Germinal center (tissue), 1 donor: ENCODE results near the gene DESI2.
"Not testable (repeated sequence)": the region's sequence is repeated elsewhere in the genome, so short reads cannot be mapped to it uniquely, and the experiment has no call there.

ENCODE experiments used
- DNase-seq: peaks from one replicate; pipeline ENCODE4 v3.0.0; 2012; ENCODE audit warnings: mixed read lengths, low spot score

The DESI2 gene

DNA sequence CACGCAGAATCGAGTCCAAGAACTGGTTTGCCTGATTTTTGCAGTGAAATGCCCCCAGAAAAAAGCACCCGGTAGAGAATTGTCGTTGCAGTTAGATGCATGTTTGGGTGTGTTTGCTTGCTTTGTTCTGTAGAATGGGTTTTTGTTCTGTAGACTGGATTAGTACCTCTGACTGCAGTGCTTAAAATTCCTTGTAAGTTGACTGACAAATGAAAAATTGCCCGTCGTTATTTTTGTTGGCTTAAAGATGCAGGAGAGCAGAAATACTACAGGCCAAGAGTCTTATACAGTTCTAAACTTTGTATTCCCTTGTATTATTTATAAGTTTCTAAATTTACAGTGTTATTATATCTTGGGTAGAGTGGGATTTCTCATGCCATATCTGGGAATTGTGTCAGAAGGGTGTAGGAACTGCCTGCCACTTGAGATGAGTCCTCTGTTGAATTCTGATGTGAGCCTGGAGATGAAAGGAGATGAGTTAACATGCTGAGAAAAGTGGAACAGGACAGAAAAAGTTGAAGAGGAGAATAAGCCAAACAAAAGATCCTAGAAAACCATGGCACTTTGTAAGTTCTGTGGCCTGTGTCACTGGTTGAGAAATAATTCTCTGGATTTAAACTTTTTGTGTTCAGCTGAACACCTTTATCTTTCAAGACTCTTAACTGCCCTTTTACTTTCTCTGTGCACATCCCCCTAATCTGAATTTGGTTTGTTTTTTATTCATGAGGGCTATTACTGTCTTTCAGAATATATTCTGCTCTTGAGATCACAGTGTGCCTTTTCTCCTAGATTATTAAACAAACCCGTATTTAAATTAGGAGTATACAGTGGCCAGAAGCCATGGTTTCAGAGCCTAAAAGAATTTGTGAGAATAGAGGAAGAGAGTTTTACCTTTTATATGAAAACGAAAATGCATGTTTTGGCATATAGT lies 1.4 kb downstream of the DESI2 start:
- DNase-seq, result no peak

DNA sequence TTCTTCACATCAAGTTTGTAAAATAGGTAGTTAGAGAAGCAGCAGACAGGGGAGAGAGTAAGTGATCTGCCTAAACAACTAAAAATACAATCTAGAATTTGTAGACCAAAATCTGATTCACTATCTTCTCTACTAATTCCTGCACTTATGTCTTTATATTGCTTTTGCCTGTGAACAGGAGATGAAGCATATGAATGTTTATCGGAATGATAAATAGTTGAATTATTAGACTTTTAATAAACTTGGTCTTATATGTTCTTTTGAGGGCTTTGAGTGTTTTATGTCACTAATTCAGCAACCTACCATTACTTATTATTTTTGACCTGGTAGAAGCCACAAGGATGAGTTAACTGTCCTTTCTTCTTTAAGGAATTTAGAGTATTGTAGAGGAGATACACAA lies 2.3 kb downstream of the DESI2 start:
- no peak for DNase-seq

DNA sequence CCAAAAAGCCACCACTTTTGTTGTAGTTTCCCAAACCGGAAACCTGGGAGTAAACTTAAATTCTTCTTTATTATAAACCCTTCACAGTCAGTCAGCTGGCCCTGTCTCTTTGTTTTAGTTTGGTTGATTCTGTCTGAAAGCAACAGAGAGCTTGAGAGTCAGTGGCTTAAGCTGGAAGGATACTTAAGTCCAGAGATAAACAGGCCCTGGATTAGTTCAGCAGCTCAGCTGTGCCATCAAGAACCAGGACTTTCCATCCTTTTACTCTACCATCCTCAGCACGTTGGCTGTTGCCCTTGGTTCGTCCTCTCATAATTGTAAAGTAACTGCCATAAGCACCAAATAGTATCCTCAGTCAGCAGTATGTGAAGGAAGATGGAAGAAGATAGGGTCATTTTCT lies 4.5 kb downstream of the DESI2 start:
- DNase-seq, result no peak

DNA sequence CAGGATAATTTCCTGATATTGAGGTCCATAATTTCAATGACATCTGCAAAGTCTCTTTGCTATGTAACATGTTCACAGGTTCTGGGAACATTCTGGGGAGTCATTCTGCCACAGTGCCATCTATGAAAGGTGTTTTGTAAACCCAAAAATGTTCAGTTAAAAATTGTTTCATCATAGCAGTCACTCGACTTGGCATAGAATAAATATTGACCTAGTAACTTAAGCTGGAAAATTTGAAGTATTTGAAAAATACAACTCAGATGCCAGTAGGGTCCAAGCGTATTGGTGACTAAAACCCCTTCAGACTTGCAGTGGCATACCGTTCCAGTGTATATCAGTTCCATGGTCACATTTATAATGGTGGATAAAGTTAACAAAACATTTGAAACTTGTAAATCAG lies 6.8 kb downstream of the DESI2 start:
- DNase-seq, result no peak

DNA sequence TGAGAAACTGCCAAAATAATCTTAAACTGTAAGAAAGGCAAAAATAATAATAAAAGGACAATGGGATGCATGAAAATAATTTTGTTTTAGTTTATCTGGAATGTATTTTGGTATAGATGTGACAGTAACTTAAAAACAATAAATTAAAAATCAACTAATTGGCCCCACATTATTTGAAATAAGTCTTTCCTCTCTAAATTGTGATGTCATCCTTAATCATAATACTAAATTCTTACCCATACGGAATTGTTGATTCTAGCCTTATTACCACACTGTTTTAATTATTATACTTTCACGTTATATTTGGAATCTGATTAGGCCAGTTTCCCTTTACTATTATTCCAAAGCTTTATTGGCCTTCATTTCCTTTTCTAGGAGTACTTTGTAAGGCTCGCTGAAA lies 7.7 kb downstream of the DESI2 start:
- no peak for DNase-seq

DNA sequence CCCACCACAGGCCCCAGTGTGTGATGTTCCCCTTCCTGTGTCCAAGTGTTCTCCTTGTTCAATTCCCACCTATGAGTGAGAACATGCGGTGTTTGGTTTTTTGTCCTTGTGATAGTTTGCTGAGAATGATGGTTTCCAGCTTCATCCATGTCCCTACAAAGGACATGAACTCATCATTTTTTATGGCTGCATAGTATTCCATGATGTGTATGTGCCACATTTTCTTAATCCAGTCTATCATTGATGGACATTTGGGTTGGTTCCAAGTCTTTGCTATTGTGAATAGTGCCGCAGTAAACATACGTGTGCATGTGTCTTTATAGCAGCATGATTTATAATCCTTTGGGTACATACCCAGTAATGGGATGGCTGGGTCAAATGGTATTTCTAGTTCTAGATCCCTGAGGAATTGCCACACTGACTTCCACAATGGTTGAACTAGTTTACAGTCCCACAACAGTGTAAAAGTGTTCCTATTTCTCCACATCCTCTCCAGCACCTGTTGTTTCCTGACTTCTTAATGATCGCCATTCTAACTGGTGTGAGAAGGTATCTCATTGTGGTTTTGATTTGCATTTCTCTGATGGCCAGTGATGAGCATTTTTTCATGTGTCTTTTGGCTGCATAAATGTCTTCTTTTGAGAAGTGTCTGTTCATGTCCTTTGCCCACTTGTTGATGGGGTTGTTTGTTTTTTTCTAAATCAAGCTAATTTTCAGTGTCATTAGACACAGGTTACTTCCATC lies 8.8 kb downstream of the DESI2 start:
- DNase-seq, result not testable (repeated sequence)

DNA sequence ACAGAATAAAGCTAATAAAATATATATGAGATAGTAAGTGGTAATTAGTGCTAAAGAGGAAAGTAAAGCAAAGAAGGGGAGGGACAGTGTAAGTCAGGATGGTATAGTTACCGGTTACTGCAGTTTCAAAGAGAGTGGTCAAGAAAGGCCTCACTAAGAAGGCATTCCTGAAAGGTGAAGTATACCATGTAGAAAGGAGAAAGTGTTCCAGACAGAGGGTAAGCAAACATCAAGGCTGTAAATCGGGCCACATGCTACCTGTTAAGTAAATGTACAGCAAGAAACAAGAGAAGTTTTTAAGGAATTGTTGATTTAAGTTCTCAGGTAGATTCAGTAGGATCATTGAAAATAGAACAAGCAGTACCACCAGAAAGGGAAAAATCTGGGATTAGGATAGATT lies 9.7 kb downstream of the DESI2 start:
- no peak for DNase-seq

DNA sequence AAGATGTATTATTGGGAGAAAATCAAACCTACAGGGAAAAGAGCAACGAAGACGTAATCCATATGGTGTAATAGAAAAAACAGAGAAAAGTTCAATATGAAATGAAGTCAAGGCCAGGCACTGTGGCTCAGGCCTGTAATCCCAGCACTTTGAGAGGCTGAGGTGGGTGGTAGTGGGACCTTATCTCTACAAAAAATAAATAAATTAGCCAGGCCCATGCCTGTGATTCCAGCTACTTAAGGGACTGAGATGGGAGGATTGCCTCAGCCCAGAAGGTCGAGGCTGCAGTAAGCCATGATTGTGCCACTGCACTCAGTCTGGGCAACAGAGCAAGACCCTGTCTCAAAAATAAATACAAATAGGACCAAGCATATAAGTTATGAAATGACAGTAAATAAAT lies 11.4 kb downstream of the DESI2 start:
- DNase-seq, result no peak

DNA sequence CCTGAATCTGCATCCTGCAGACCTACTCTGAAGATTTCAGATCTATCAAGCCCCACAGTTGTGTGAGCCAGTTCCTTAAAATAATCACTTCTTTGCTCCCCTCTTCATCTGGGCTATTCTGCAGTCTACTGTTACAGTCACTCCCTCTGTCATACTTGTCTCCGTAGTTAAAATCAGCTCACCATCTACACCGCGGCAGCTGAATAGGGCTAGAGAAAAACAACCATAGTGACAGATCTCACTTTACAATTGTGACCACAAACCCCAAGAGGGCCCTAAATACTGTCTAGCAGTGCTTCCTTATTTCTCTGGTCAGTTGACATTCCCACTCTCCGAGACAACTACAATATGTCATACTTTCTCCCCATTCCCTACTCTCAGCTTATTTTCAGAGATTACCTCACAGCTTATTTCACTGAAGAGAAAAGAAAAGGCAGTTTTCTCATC lies 12.9 kb downstream of the DESI2 start:
- DNase-seq, result peak; percentile 10

DNA sequence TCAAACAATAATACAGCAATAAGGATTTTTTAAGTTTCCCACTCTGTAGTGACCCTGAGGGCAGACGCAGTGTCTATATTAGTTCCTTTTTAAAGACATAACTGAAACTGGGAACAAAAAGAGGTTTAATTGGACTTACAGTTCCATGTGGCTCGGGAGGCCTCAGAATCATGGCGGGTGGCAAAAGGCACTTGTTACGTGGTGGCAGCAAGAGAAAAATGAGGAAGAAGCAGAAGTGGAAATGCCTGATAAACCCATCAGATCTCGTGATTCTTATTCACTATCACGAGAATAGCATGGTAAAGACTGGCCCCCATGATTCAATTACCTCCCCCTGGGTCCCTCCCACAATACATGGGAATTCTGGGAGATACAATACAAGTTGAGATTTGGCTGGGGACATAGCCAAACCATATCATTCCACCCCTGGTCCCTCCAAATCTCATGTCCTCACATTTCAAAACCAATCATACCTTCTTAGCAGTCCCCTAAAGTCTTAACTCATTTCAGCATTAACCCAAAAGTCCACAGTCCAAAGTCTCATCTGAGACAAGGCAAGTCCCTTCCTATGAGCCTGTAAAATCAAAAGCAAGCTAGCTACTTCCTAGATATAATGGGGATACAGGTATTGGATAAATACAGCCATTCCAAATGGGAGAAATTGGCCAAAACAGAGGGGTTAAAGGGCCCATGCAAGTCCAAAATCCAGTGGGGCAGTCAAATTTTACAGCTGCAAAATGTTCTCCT lies 13.9 kb downstream of the DESI2 start:
- DNase-seq, result not testable (repeated sequence)

DNA sequence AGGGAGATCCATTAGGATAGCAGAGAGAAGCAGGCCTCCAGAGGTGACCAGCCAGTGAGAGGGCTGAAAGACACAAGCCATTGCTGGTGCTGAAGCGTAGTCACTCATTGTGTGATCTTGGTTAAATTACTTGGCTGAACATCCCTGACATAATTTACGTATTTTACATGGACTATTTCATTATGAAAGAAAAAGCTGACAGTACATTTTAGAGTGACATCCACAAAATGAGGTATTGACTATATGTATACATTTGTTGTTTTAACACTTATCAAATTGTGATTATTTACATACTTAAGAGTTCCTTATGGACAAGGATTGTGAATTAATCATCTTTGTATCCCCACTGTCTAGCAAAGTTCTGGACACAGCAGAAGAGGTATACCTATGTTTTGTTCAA lies 14.9 kb downstream of the DESI2 start:
- DNase-seq, result no peak

DNA sequence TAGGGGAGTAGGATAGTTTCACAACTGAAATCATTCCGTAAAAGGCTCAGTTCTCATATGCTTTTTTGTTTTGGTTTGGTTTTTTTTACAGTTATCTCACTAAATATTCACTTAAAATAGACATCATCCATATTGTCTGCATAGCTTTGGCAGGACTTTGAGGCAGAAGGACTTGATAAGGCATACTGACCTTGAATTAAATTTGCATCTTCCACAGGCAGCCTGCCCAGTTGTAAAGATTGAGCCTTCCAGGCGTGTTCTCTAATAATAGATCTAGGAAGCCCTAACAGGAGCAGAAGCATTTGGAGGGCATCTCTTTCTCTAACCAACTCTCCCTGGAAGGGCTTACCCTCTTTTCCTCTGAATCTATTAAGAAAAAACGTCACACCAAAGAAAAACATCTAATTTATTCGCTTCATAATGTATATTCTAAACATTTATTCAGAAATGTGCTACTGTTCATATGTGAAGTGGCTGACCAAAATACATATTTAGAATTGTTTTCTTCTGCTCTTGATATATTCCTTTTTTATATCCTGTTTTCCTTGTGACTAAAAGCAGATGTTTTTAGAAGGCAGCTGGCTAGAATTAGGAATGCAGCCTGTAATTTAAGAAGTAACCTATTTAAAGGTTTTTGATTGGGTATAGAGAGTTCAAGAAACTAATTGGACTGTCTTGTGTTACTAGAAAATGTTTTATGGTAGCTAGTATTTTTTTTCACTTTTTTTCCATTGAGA lies 20.2 kb downstream of the DESI2 start:
- DNase-seq, result no peak

DNA sequence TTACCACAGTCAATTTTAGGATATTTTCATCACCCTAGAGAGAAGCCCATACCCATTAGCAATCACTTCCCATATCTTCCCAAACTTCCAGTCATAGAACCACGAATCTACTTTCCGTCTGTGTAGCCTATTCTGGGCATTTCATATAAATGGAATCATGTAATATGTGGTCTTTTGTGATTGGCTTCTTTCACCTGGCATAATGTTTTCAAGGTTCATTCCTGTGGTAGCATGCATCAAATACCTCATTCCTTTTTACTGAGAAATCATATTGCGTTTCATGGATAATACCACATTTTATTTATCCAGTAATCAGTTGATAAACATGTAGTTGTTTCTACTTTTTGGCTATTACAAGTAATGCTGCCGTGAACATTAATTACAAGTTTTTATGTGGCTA lies 21.5 kb downstream of the DESI2 start:
- no peak for DNase-seq

DNA sequence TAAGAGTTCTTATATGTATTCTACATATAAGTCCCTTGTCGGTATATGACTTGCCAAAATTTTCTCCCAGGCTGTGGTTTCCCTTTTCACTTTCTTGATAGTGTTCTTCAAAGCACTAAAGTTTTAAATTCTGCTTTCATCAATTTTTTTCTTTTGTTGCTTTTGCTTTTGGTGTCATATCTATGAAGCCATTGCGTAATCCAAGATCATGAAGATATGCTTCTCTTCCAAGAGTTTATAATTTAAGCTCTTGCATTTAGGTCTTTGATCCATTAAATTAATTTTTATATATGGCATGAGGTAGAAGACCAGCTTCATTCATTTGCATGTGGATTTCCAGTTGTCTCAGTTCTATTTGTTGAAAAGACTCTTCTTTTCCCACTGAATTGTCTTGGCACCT lies 22.2 kb downstream of the DESI2 start:
- no peak for DNase-seq

DNA sequence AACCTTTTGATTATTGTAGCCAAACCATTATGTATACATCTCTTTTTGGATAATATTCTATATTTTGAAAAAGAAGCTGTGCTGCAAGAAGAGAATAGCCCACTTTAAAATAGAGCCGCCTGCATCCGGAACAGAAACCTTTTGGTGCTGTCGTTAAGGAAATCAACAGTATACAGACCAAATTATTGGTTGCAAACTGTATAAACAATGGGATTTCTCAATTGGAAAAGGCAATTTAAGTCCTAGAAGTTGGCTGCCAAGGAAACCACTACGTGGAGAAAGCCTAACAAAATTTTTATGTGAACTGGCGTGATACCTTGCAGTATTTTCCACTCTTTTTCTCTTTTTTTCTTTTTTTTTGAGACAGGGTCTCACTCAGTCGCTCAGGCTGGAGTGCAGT lies 25.8 kb downstream of the DESI2 start:
- DNase-seq, result no peak

DNA sequence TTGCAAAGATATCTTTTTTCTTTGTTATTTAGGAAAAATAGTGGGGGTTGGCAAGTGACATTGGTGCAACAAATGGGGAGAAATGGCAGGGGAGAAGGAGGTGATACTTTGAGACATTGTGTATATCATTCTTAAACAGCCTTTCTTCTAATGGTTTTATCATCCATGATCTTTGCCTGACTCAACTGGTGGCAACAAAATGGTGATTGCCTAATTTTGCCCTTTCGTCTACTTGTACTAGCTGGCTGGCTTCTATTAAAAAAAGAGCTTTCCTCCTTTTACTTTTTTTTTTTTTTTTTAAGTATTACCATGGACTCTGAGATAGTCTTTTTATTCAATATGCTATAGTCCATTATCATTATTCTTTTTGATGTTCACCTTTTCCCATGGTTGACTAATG lies 27.7 kb downstream of the DESI2 start:
- no peak for DNase-seq

DNA sequence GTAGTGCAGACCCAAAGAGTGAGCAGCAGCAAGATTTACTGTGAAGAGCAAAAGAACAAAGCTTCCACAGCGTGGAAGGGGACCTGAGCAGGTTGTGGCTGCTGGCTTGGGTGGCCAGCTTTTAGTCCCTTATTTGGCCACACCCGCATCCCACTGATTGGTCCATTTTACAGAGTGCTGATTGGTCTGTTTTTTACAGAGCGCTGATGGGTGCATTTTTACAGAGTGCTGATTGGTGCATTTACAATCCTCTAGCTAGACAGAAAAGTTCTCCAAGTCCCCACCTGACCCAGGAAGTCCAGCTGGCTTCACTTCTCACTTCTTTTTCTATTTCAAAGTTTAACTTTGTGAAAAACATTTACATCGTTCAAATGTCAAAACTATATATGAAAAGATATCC lies 29.2 kb downstream of the DESI2 start:
- DNase-seq, result not testable (repeated sequence)

DNA sequence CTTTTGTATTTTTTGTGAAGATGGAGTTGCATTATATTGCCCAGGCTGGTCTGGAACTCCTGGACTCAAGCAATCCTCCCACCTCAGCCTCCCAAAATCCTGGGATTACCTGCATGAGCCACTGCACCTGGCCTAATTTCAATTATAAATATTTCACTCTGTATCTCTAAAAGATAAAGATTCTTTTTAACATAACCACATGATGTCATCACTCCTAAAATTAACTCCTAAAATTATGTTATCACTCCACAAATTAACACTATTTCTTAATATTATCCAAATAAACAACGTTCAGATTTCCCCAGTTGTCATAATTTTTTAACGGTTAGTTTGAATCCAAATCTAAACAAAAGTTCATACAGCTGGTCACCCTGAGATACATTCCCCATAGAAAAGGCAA lies 43.0 kb downstream of the DESI2 start:
- DNase-seq, result no peak

DNA sequence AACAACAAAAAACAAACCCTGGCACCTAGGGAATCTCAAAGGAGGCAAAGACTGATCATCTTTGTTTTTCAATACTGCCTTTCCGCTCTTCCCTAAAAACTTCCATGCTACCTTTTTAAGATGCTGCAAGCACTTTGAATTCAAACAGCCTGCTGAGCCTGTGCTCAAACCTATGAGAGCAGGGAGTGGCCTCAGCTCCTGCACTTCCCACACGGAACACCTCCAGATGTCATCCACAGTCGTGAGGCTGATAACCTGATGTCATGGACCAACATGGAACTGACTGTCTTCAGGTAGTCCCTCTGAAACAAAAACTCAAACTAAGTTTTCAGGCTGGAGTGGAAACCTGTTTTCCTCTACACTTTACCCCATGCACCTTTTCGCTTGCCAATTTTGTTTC lies 46.8 kb downstream of the DESI2 start:
- no peak for DNase-seq

DNA sequence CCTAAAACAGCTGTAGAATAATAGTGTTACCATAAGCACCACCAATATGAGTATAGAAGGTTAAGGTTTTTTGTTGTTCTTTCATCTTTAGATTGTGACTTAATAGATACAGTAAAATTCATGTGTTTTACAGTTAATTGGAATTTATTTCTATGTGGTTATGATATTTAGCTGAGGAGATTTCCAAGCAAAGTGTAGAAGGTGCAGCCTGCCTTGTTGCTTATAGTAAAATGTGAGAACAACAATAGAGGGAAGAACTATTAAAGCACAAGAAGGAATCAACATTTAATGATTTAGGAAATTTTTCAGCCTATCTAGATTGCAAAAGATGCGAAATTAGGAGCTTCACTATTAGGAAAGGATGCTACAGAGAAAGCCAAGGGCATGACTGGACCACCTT lies 47.9 kb downstream of the DESI2 start:
- DNase-seq, result no peak

DNA sequence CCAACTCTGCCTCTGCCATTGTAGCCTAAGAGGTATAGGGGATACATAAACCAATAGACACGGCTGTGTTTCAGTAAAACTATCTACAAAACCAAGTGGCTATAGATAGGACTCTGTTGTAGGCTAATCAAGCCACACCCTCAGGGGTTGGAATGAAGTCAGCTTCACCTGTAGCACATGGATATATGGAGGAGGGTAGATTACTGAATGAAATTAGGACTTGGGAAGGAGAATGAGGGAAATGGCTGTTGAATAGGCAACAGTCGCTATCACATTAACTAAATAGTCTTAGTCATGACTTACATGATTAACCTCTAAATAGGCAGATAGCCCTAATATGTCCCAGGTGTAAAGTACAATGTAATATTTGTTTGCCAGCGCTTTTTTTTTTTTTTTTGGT lies 49.7 kb downstream of the DESI2 start:
- no peak for DNase-seq

DNA sequence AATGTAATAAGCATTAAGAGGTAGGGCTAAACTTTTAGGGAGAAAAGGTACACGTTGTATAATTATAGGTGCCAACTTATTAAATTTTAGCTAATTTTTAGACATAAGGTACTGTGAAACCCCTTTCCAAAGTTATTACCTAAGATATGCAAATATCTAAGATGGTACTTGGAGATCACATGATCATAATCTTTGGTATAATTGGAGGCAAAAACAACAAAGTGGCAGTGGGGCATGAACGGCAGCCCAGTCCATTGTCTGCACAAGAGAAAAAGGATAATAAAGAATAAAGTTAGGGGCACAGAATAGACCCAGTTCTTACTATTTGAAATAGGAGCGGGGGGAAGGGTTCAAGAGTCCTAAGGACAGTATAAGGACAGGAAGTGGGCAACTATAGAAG lies 51.2 kb downstream of the DESI2 start:
- DNase-seq, result no peak
